GM23338 (cell line): ENCODE data around the gene GABPB1. TPM values are rescaled to one million over a fixed set of nuclear protein-coding genes. Genes with fewer than 3 reads are reported as not detected.
"Not testable (repeated sequence)": the region's sequence is repeated elsewhere in the genome, so short reads cannot be mapped to it uniquely, and the experiment has no call there.

Source experiments
- ATAC-seq: fragments of 200-7000 bp; cut with Tn5 transposase; 3 replicates; pipeline ENCODE4 v1.9.1; 2020
- DNase-seq: peaks from one replicate; pipeline ENCODE4 v3.0.0-alpha.2; 2015; ENCODE audit warnings: low spot score
- H2AFZ ChIP-seq: fragments of 200-600 bp; sonication (generic); 2 replicates; pipeline ENCODE4 v1.8.0; 2016; ENCODE audit warnings: antibody characterized with exemption, mild to moderate bottlenecking, moderate library complexity
- H3F3A ChIP-seq: fragments of 200-600 bp; sonication (generic); replicated peaks from 2 replicates; pipeline ENCODE4 v1.8.0; 2017; ENCODE audit warnings: antibody characterized with exemption, mixed run types, low read depth
- H3K27ac ChIP-seq: fragments of 200-600 bp; sonication (generic); 2 replicates; pipeline ENCODE4 v1.6.1; 2016; ENCODE audit warnings: low read depth
- H3K27me3 ChIP-seq: fragments of 200-600 bp; sonication (generic); 2 replicates; pipeline ENCODE4 v1.8.0; 2016; ENCODE audit warnings: mild to moderate bottlenecking, mixed run types, moderate library complexity; ENCODE audit not compliant: insufficient read depth
- H3K36me3 ChIP-seq: fragments of 200-600 bp; sonication (generic); 2 replicates; pipeline ENCODE4 v1.8.0; 2016; ENCODE audit warnings: mild to moderate bottlenecking; ENCODE audit not compliant: insufficient read depth
- H3K4me1 ChIP-seq: fragments of 200-600 bp; sonication (generic); 2 replicates; pipeline ENCODE4 v1.8.0; 2016; ENCODE audit warnings: mild to moderate bottlenecking, moderate library complexity; ENCODE audit not compliant: insufficient read depth
- H3K4me2 ChIP-seq: fragments of 200-600 bp; sonication (generic); 2 replicates; pipeline ENCODE4 v1.7.1; 2017; ENCODE audit warnings: mixed run types
- H3K4me3 ChIP-seq: fragments of 200-600 bp; sonication (generic); 2 replicates; pipeline ENCODE4 v1.6.1; 2016; ENCODE audit warnings: mixed run types
- H3K79me2 ChIP-seq: fragments of 200-600 bp; sonication (generic); replicated peaks from 2 replicates; pipeline ENCODE4 v1.8.0; 2017; ENCODE audit warnings: mild to moderate bottlenecking; ENCODE audit not compliant: insufficient read depth
- H3K9me2 ChIP-seq: fragments of 200-600 bp; sonication (generic); 2 replicates; pipeline ENCODE4 v1.8.0; 2017; ENCODE audit not compliant: insufficient read depth
- H4K20me1 ChIP-seq: fragments of 200-600 bp; sonication (generic); replicated peaks from 2 replicates; pipeline ENCODE4 v1.8.0; 2017; ENCODE audit warnings: mild to moderate bottlenecking; ENCODE audit not compliant: insufficient read depth
- H3K27ac Mint-ChIP-seq: 2 replicates; pipeline ENCODE4 v1.8.0; 2020; ENCODE audit warnings: inconsistent platforms, mild to moderate bottlenecking, moderate library complexity, mixed read lengths
- H3K27me3 Mint-ChIP-seq: 3 replicates; pipeline ENCODE4 v1.8.0; 2022; ENCODE audit warnings: low read depth, mild to moderate bottlenecking, moderate library complexity, mixed read lengths, inconsistent platforms; ENCODE audit not compliant: insufficient read depth, poor library complexity
- H3K36me3 Mint-ChIP-seq: 3 replicates; pipeline ENCODE4 v1.8.0; 2021; ENCODE audit warnings: low read depth, mild to moderate bottlenecking, inconsistent platforms, moderate library complexity, mixed read lengths
- H3K4me1 Mint-ChIP-seq: 3 replicates; pipeline ENCODE4 v1.8.0; 2020; ENCODE audit warnings: mild to moderate bottlenecking, inconsistent platforms, mixed read lengths
- H3K4me3 Mint-ChIP-seq: 3 replicates; pipeline ENCODE4 v1.8.0; 2021; ENCODE audit warnings: moderate library complexity, mild to moderate bottlenecking, inconsistent platforms, mixed read lengths
- H3K9me3 Mint-ChIP-seq: 3 replicates; pipeline ENCODE4 v1.8.0; 2020; ENCODE audit warnings: moderate library complexity, mild to moderate bottlenecking, inconsistent platforms, mixed read lengths
- JUNB ChIP-seq: IDR thresholded peaks from one replicate; pipeline ENCODE4 v1.6.1; 2016; ENCODE audit warnings: antibody characterized with exemption; ENCODE audit not compliant: unreplicated experiment
- NANOG ChIP-seq: IDR thresholded peaks from 2 replicates; pipeline ENCODE4 v1.6.1; 2016; ENCODE audit warnings: antibody characterized with exemption, borderline replicate concordance
- POLR2AphosphoS5 ChIP-seq: IDR thresholded peaks from 2 replicates; pipeline ENCODE4 v1.6.1; 2016; ENCODE audit warnings: antibody characterized with exemption, low read depth
- STAT1 ChIP-seq: IDR thresholded peaks from one replicate; pipeline ENCODE4 v1.6.1; 2016; ENCODE audit warnings: antibody characterized with exemption; ENCODE audit not compliant: unreplicated experiment
- ZNF114 ChIP-seq: fragments of 250-450 bp; sonication (Bioruptor Pico); IDR thresholded peaks from 2 replicates; pipeline ENCODE4 v1.5.0; 2020; ENCODE audit warnings: mild to moderate bottlenecking, moderate library complexity
- ZNF331 ChIP-seq: fragments of 250-450 bp; sonication (Bioruptor Pico); IDR thresholded peaks from 2 replicates; pipeline ENCODE4 v1.5.0; 2020; ENCODE audit warnings: low read depth, mild to moderate bottlenecking, moderate library complexity
- long read RNA-seq: library from polyadenylated mRNA; unstranded; transcript quantifications from one replicate; pipeline ENCODE4 v2.0.0, GENCODE V29; 2020; ENCODE audit not compliant: unreplicated experiment
- polyA plus RNA-seq: library from polyadenylated mRNA; unstranded; fragments of >200 nt; fragmentation: Nextera tagmentation; extraction: Ambion mirVana; gene quantifications from 2 replicates; pipeline ENCODE4 v1.2.1, GENCODE V29; 2016
- total RNA-seq: library from RNA; depleted of rRNA; stranded (reverse); fragments of >200 nt; shearing (Covaris generic); gene quantifications from 2 replicates; pipeline ENCODE4 v1.2.3, GENCODE V29; 2014; rRNA removed
- TF ChIP-seq, protein P1 (sequence below): IDR thresholded peaks from one replicate; pipeline ENCODE4 v1.6.1; 2018; ENCODE audit warnings: antibody characterized with exemption; ENCODE audit not compliant: unreplicated experiment
- TF ChIP-seq, protein P2 (sequence below): IDR thresholded peaks from 2 replicates; pipeline ENCODE4 v1.6.1; 2016; ENCODE audit warnings: antibody characterized with exemption
- TF ChIP-seq, protein P3 (sequence below): fragments of 250-450 bp; sonication (Bioruptor Pico); IDR thresholded peaks from 2 replicates; pipeline ENCODE4 v1.5.0; 2020; ENCODE audit warnings: mild to moderate bottlenecking, moderate library complexity

Gene GABPB1
- 42.8 and 53.9 TPM in 2 replicates for total RNA-seq
- 29.4 and 34.4 TPM in 2 replicates for polyA plus RNA-seq
- long read RNA-seq, full-length matches to known transcripts, result 15 of 24 reads
- long read RNA-seq, partial matches to known transcripts, result 0 of 24 reads
- long read RNA-seq, other reads (novel, unspliced or antisense), result 9 of 24 reads

DNA sequence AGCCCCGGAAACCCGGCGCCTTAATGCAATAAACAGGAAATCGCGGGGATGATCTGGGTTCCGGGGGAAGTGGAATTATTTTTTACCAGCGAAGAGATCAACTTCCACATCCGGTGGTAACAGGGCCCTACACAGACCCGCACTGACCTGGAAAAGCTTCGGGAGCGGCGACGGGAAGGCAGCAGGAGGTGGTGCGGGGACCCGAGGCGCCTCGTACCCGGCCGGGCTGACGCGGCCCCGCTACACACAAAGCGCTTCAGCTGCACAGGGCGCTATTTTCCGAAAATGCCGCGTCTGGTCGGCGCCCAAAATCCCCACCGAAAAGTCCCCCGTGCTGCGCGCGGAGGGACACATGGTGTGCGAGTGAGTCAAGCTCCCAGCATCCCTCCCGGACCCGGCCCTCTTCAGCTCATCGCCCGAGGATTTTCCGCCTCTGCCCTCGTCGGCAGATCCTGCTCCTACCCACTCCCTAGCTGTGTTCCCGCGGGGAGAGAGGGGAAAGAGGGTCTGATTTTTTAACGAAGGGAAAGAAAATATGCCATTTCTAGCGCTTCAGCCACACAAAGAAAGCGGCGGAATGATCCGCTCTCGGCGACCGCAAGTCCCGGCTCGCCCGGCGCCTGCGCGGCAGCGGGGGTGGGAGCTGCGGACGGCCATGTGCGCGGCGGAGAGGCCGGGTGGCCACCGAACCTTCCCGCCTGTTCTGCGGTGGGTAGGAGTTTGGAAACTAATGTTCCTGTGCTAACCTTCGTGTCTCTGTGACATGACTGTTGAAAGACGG is at the start of gene GABPB1:
Gene GABPB1, minus strand, starts transcription at position 361 of the 781 bp plus-strand sequence. CDS start 45,400 bp downstream, outside the sequence.
- peaks cover 28% of the 10 kb centered on the region for H3K4me1 Mint-ChIP-seq
- Histone ChIP-seq H3K36me3 (0 out of 2 replicates have a peak, but pooled peaks cover 9% of the 10 kb centered on the region), H3K27ac (peak within 1 kb of the TSS; percentile 99), H3K4me1 (peaks cover 19% of the 10 kb centered on the region), H4K20me1 (peaks cover 9% of the 10 kb centered on the region; the same call in 1 of the 2 replicates), H3K79me2 (peaks cover 80% of the 10 kb centered on the region), H3K27me3 (no peaks in the 10 kb centered on the region), H3K4me2 (peak within 1 kb of the TSS; percentile 83), H3K4me3 (peak within 1 kb of the TSS; percentile 66), H3K9me2 (no peaks in the 10 kb centered on the region), H2AFZ (peak within 1 kb of the TSS; percentile 86), H3F3A (no peaks in the 10 kb centered on the region)
- DNase-seq (peak; percentile 91), ATAC-seq (peak; percentile 70)
- H3K4me3 Mint-ChIP-seq, result peak within 1 kb of the TSS; percentile 99
- peaks cover 22% of the 10 kb centered on the region for H3K27me3 Mint-ChIP-seq
- peak within 1 kb of the TSS; percentile 99 for H3K27ac Mint-ChIP-seq
- H3K9me3 Mint-ChIP-seq, result peaks cover 3% of the 10 kb centered on the region; the same call in 2 of the 3 replicates
- H3K36me3 Mint-ChIP-seq, result peaks cover 55% of the 10 kb centered on the region
- TF ChIP-seq ZNF114 (CRISPR knock-in tag) (peak; percentile 66; the same call in 1 of the 2 replicates), NANOG (no peak), STAT1 (no peak), POLR2AphosphoS5 (peak; percentile 84), ZNF331 (CRISPR knock-in tag) (no peak), JUNB (no peak)
- TF ChIP-seq, protein P1, sequence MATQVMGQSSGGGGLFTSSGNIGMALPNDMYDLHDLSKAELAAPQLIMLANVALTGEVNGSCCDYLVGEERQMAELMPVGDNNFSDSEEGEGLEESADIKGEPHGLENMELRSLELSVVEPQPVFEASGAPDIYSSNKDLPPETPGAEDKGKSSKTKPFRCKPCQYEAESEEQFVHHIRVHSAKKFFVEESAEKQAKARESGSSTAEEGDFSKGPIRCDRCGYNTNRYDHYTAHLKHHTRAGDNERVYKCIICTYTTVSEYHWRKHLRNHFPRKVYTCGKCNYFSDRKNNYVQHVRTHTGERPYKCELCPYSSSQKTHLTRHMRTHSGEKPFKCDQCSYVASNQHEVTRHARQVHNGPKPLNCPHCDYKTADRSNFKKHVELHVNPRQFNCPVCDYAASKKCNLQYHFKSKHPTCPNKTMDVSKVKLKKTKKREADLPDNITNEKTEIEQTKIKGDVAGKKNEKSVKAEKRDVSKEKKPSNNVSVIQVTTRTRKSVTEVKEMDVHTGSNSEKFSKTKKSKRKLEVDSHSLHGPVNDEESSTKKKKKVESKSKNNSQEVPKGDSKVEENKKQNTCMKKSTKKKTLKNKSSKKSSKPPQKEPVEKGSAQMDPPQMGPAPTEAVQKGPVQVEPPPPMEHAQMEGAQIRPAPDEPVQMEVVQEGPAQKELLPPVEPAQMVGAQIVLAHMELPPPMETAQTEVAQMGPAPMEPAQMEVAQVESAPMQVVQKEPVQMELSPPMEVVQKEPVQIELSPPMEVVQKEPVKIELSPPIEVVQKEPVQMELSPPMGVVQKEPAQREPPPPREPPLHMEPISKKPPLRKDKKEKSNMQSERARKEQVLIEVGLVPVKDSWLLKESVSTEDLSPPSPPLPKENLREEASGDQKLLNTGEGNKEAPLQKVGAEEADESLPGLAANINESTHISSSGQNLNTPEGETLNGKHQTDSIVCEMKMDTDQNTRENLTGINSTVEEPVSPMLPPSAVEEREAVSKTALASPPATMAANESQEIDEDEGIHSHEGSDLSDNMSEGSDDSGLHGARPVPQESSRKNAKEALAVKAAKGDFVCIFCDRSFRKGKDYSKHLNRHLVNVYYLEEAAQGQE, result no peak
- TF ChIP-seq, protein P2, sequence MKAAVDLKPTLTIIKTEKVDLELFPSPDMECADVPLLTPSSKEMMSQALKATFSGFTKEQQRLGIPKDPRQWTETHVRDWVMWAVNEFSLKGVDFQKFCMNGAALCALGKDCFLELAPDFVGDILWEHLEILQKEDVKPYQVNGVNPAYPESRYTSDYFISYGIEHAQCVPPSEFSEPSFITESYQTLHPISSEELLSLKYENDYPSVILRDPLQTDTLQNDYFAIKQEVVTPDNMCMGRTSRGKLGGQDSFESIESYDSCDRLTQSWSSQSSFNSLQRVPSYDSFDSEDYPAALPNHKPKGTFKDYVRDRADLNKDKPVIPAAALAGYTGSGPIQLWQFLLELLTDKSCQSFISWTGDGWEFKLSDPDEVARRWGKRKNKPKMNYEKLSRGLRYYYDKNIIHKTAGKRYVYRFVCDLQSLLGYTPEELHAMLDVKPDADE, result no peak; the same call in 1 of the 2 replicates
- TF ChIP-seq, protein P3, sequence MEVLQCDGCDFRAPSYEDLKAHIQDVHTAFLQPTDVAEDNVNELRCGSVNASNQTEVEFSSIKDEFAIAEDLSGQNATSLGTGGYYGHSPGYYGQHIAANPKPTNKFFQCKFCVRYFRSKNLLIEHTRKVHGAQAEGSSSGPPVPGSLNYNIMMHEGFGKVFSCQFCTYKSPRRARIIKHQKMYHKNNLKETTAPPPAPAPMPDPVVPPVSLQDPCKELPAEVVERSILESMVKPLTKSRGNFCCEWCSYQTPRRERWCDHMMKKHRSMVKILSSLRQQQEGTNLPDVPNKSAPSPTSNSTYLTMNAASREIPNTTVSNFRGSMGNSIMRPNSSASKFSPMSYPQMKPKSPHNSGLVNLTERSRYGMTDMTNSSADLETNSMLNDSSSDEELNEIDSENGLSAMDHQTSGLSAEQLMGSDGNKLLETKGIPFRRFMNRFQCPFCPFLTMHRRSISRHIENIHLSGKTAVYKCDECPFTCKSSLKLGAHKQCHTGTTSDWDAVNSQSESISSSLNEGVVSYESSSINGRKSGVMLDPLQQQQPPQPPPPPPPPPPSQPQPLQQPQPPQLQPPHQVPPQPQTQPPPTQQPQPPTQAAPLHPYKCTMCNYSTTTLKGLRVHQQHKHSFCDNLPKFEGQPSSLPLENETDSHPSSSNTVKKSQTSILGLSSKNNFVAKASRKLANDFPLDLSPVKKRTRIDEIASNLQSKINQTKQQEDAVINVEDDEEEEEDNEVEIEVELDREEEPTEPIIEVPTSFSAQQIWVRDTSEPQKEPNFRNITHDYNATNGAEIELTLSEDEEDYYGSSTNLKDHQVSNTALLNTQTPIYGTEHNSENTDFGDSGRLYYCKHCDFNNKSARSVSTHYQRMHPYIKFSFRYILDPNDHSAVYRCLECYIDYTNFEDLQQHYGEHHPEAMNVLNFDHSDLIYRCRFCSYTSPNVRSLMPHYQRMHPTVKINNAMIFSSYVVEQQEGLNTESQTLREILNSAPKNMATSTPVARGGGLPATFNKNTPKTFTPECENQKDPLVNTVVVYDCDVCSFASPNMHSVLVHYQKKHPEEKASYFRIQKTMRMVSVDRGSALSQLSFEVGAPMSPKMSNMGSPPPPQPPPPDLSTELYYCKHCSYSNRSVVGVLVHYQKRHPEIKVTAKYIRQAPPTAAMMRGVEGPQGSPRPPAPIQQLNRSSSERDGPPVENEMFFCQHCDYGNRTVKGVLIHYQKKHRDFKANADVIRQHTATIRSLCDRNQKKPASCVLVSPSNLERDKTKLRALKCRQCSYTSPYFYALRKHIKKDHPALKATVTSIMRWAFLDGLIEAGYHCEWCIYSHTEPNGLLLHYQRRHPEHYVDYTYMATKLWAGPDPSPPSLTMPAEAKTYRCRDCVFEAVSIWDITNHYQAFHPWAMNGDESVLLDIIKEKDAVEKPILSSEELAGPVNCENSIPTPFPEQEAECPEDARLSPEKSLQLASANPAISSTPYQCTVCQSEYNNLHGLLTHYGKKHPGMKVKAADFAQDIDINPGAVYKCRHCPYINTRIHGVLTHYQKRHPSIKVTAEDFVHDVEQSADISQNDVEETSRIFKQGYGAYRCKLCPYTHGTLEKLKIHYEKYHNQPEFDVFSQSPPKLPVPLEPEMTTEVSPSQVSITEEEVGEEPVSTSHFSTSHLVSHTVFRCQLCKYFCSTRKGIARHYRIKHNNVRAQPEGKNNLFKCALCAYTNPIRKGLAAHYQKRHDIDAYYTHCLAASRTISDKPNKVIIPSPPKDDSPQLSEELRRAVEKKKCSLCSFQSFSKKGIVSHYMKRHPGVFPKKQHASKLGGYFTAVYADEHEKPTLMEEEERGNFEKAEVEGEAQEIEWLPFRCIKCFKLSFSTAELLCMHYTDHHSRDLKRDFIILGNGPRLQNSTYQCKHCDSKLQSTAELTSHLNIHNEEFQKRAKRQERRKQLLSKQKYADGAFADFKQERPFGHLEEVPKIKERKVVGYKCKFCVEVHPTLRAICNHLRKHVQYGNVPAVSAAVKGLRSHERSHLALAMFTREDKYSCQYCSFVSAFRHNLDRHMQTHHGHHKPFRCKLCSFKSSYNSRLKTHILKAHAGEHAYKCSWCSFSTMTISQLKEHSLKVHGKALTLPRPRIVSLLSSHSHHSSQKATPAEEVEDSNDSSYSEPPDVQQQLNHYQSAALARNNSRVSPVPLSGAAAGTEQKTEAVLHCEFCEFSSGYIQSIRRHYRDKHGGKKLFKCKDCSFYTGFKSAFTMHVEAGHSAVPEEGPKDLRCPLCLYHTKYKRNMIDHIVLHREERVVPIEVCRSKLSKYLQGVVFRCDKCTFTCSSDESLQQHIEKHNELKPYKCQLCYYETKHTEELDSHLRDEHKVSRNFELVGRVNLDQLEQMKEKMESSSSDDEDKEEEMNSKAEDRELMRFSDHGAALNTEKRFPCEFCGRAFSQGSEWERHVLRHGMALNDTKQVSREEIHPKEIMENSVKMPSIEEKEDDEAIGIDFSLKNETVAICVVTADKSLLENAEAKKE, result no peak

DNA sequence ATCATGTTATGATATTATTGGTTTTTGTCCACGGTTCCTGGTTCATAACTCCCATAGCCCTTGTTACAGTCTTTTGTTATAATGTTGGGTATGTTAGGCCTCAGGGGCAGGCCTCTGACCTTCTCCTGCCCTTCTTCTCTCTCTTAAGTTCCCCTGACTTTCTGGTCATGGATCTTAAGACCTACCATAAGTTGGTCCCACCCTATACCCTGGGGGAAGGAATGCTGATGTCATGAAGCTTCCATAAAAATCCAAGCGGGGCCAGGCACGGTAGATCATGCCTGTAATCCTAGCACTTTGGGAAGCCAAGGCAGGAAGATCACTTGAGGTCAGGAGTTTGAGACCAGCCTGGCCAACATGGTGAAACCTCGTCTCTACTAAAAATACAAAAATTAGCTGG is 36.6 kb upstream of the GABPB1 start:
- H3K27ac ChIP-seq, ATAC-seq: not testable (repeated sequence)

More for the DNA sequence above, 36.6 kb upstream of the GABPB1 start:
- not testable (repeated sequence) for H3K4me3 Mint-ChIP-seq, H4K20me1 ChIP-seq, H3K4me2 ChIP-seq, DNase-seq, H3F3A ChIP-seq, H3K4me3 ChIP-seq, H2AFZ ChIP-seq, H3K4me1 ChIP-seq, H3K36me3 Mint-ChIP-seq, H3K27ac Mint-ChIP-seq, H3K4me1 Mint-ChIP-seq, H3K9me2 ChIP-seq, H3K79me2 ChIP-seq, H3K27me3 Mint-ChIP-seq, H3K27me3 ChIP-seq, H3K9me3 Mint-ChIP-seq, H3K36me3 ChIP-seq
